NAMALWA (cell line): ENCODE results near the gene PRAMEF15.
A peak's percentile ranks its signal among the peaks of the same experiment; 100 is the strongest.
"Not testable (repeated sequence)": the region's sequence is repeated elsewhere in the genome, so short reads cannot be mapped to it uniquely, and the experiment has no call there.

Source experiments
- DNase-seq: peaks from one replicate; pipeline ENCODE4 v3.0.0-alpha.2; 2015; ENCODE audit warnings: low spot score

PRAMEF15 gene

GRCh38 chr1:13315281-13315680 is at the start of gene PRAMEF15:
PRAMEF15 (plus strand) TSS chr1:13315581; CDS start chr1:13318408, 2,827 bp downstream.
- DNase-seq = not testable (repeated sequence)

GRCh38 chr1:13277016-13277415 is 38.4 kb upstream of the PRAMEF15 start:
- peak; percentile 19 for DNase-seq

- not testable (repeated sequence) for DNase-seq
These were observed 35.8 kb upstream of the PRAMEF15 start for GRCh38 chr1:13279617-13280016.

- not testable (repeated sequence) for DNase-seq
These were observed 30.3 kb upstream of the PRAMEF15 start, which contains the start of gene PRAMEF8 for GRCh38 chr1:13285037-13285436. PRAMEF8 (minus strand) TSS chr1:13285137; CDS start chr1:13284091, 1,046 bp downstream.

GRCh38 chr1:13289030-13289429 is 26.4 kb upstream of the PRAMEF15 start:
- not testable (repeated sequence) for DNase-seq

- DNase-seq = not testable (repeated sequence)
These were observed 18.0 kb upstream of the PRAMEF15 start for GRCh38 chr1:13297216-13297931.

- DNase-seq = not testable (repeated sequence)
These were observed 16.7 kb upstream of the PRAMEF15 start for GRCh38 chr1:13298699-13299098.

GRCh38 chr1:13302197-13302596 is 13.2 kb upstream of the PRAMEF15 start:
- not testable (repeated sequence) for DNase-seq

GRCh38 chr1:13303239-13303638 is 12.1 kb upstream of the PRAMEF15 start, which contains the start of gene PRAMEF33:
PRAMEF33 (plus strand) TSS chr1:13303539; CDS start chr1:13305955, 2,416 bp downstream.
- not testable (repeated sequence) for DNase-seq

GRCh38 chr1:13342496-13342895 is 27.1 kb downstream of the PRAMEF15 start:
- not testable (repeated sequence) for DNase-seq

- DNase-seq = not testable (repeated sequence)
These were observed 31.7 kb downstream of the PRAMEF15 start, which contains the start of gene PRAMEF14 for GRCh38 chr1:13347034-13347433. PRAMEF14 (minus strand) TSS chr1:13347134; CDS start chr1:13345314, 1,820 bp downstream.

- not testable (repeated sequence) for DNase-seq
These were observed 38.1 kb downstream of the PRAMEF15 start for GRCh38 chr1:13353476-13353875.

- not testable (repeated sequence) for DNase-seq
These were observed 39.1 kb downstream of the PRAMEF15 start for GRCh38 chr1:13354475-13354874.

GRCh38 chr1:13356774-13357173 is 41.4 kb downstream of the PRAMEF15 start:
- DNase-seq = peak; percentile 89

- not testable (repeated sequence) for DNase-seq
These were observed 47.0 kb downstream of the PRAMEF15 start for GRCh38 chr1:13362364-13362763.

GRCh38 chr1:13364928-13365327 is 49.5 kb downstream of the PRAMEF15 start:
- not testable (repeated sequence) for DNase-seq

- not testable (repeated sequence) for DNase-seq
These were observed 51.2 kb downstream of the PRAMEF15 start for GRCh38 chr1:13366536-13366935.

- peak; percentile 71 for DNase-seq
These were observed 53.2 kb downstream of the PRAMEF15 start for GRCh38 chr1:13368544-13368943.
